Calu3 (cell line): Measurements from ENCODE around the gene NFE2L2. TPM values are rescaled to one million over a fixed set of nuclear protein-coding genes. Genes with fewer than 3 reads are reported as not detected.

Source experiments
- BruUV-seq: library from RNA; stranded (reverse); fragments of 400-500 nt; replicated peaks from 2 replicates; lab custom pipeline; 2021; lab: Mats Ljungman, UMichigan
- CTCF ChIA-PET: fragments of 300-600 bp; sonication (Branson Sonifier 250); formaldehyde crosslinking; loops from one replicate; lab custom pipeline; 2022; ENCODE audit warnings: antibody characterized with exemption; lab: Charles Lee
- DNase-seq: peaks from one replicate; pipeline ENCODE4 v3.0.0; 2022
- H3K27ac Mint-ChIP-seq: one replicate; pipeline ENCODE4 v1.8.0; 2022; ENCODE audit warnings: mixed read lengths; ENCODE audit not compliant: unreplicated experiment
- H3K27me3 Mint-ChIP-seq: one replicate; pipeline ENCODE4 v1.8.0; 2022; ENCODE audit warnings: mixed read lengths; ENCODE audit not compliant: unreplicated experiment
- H3K36me3 Mint-ChIP-seq: one replicate; pipeline ENCODE4 v1.8.0; 2022; ENCODE audit warnings: mild to moderate bottlenecking, moderate library complexity, mixed read lengths; ENCODE audit not compliant: insufficient read depth, unreplicated experiment
- H3K4me1 Mint-ChIP-seq: one replicate; pipeline ENCODE4 v1.8.0; 2022; ENCODE audit warnings: mild to moderate bottlenecking, low read depth, mixed read lengths; ENCODE audit not compliant: unreplicated experiment
- H3K4me3 Mint-ChIP-seq: one replicate; pipeline ENCODE4 v1.8.0; 2022; ENCODE audit warnings: mild to moderate bottlenecking, low read depth, moderate library complexity, mixed read lengths; ENCODE audit not compliant: unreplicated experiment
- H3K9me3 Mint-ChIP-seq: one replicate; pipeline ENCODE4 v1.8.0; 2022; ENCODE audit warnings: low read depth, mixed read lengths; ENCODE audit not compliant: unreplicated experiment
- CTCF ChIP-seq: fragments of 200-600 bp; IDR thresholded peaks from one replicate; pipeline ENCODE4 v1.8.0; 2022; ENCODE audit warnings: antibody characterized with exemption; ENCODE audit not compliant: unreplicated experiment
- intact Hi-C: fragments of 100-400 bp; cut with micrococcal nuclease; formaldehyde crosslinking; loops from one replicate; pipeline ENCODE4 v1.10.0; 2022; ENCODE audit not compliant: unreplicated experiment
- total RNA-seq: library from RNA; stranded (reverse); gene quantifications from 2 replicates; pipeline ENCODE4 v1.2.3, GENCODE V29; 2022

The NFE2L2 gene
- total RNA-seq, 1 experiment from 2014 or later: 128 TPM

GRCh38 chr2:177287814-177288213 lies 23.3 kb upstream of the NFE2L2 start:
- no peaks in the 10 kb centered on the region for H3K27me3 Mint-ChIP-seq
- H3K4me3 Mint-ChIP-seq: no peak overlapping the region
- no peak for TF ChIP-seq CTCF
- BruUV-seq: no TSS peak
- no peak for DNase-seq
- no peaks in the 10 kb centered on the region for H3K9me3 Mint-ChIP-seq
- H3K27ac Mint-ChIP-seq: no peak overlapping the region
- CTCF ChIA-PET: no interaction called here
- peaks cover 13% of the 10 kb centered on the region for H3K4me1 Mint-ChIP-seq
- intact Hi-C loops: no loop called here
- no peaks in the 10 kb centered on the region for H3K36me3 Mint-ChIP-seq

- CTCF ChIA-PET: interaction anchor here (0.6 kb wide), 1 partner anchor 151 kb away, joined by 5 read pairs; no protein-coding TSS in a partner anchor
- no peak for TF ChIP-seq CTCF
- BruUV-seq: no TSS peak
- Mint-ChIP-seq H3K36me3 (no peaks in the 10 kb centered on the region), H3K9me3 (no peaks in the 10 kb centered on the region), H3K4me3 (no peak overlapping the region), H3K4me1 (peaks cover 20% of the 10 kb centered on the region), H3K27ac (no peak overlapping the region), H3K27me3 (no peaks in the 10 kb centered on the region)
- intact Hi-C loops: no loop called here
- no peak for DNase-seq
These were observed 21.6 kb upstream of the NFE2L2 start for GRCh38 chr2:177285892-177286715.

GRCh38 chr2:177284531-177284930 lies 20.0 kb upstream of the NFE2L2 start:
- H3K4me1 Mint-ChIP-seq: peaks cover 20% of the 10 kb centered on the region

GRCh38 chr2:177283906-177284305 lies 19.4 kb upstream of the NFE2L2 start:
- Mint-ChIP-seq H3K27me3 (no peaks in the 10 kb centered on the region), H3K4me1 (peaks cover 20% of the 10 kb centered on the region), H3K9me3 (no peaks in the 10 kb centered on the region), H3K27ac (no peak overlapping the region), H3K4me3 (no peak overlapping the region), H3K36me3 (no peaks in the 10 kb centered on the region)
- BruUV-seq: no TSS peak
- no peak for TF ChIP-seq CTCF
- intact Hi-C loops: no loop called here
- no peak for DNase-seq
- CTCF ChIA-PET: interaction anchor here (0.8 kb wide), 1 partner anchor 19 kb away, joined by 4 read pairs; the partner anchor contains the start of gene NFE2L2

More at GRCh38 chr2:177284531-177284930, 20.0 kb upstream of the NFE2L2 start:
- intact Hi-C loops: no loop called here
- CTCF ChIA-PET: no interaction called here
- Mint-ChIP-seq H3K4me3 (no peak overlapping the region), H3K9me3 (no peaks in the 10 kb centered on the region), H3K36me3 (no peaks in the 10 kb centered on the region), H3K27me3 (no peaks in the 10 kb centered on the region), H3K27ac (no peak overlapping the region)
- no peak for TF ChIP-seq CTCF
- DNase-seq: no peak
- BruUV-seq: no TSS peak
